Measurements from ENCODE around the gene PCNX2.
A peak's percentile ranks its signal among the peaks of the same experiment; 100 is the strongest.

The PCNX2 gene

DNA sequence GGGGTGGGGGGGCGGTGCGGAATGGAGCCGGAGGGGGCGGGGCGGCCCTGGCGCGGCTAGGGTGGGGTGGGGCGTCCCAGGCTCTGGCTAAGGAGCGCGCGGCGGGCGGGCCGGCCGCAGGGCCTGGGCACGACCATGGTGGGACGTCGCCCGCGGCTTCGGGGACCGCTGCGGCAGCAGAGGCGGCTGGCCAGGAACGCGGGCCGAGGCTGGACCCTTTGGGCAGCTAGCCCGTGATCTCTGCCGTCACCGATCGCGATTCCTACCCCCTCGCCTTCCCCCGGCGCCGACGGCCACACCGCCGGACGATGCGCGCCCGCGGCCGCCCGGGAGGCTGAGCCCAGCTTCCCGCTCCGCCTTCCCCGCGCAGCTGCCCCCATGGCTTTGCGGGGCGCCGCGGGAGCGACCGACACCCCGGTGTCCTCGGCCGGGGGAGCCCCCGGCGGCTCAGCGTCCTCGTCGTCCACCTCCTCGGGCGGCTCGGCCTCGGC lies 32.2 kb upstream of the PCNX2 start, which contains the start of gene MAP3K21:
Gene MAP3K21, plus strand, starts transcription at position 74 of the 491 bp plus-strand sequence. Its CDS starts 305 bp downstream, at position 379.
- TF ChIP-seq GATA1 (IDR thresholded peaks at IDR 0.05; ENCODE audit: low read depth, low read length): no peak
- TF ChIP-seq POLR2A (IDR thresholded peaks at IDR 0.05; ENCODE audit: low read length): no peak
- no peak for DNase-seq

DNA sequence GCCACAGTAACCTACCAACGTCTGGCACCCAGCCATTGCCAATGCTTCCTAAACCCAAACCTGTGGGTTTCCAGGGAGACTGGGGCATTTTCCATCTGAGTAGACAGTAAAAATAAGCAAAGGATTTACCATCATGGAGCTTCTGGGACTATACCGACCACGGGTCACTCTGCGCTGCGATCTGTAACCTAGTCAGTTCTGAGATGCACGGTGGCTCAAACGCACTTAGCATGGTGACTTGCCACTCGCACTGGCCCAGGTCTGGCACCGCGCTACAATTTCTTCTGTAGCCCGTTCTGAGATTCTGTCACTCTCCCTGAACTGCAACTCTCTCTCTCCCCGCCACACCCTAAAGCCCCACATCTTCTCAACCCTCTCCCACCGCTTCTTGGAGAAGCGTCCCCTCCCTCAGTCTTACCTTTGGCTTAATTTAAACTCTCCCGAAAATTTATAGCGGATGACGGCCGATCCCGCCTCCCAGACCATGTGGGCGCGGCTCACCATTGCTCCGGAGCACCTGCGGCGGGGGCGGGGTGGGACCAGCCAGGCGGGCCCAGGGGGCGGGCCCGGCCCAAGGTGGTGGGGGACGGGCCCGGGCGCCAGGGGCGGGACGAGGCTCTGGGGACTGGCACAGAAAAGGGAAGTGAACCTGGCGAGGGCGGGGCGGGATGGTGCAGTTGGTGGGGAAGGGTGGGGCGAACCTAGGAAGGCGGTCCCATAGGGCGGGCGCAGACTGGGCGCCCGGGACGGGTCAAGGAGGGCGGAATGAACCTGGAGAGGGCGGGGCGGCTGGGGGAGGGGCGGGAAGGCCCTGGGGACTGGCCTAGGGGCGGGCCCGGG lies 31.5 kb upstream of the PCNX2 start:
- no peak for TF ChIP-seq GATA1 (IDR thresholded peaks at IDR 0.05; ENCODE audit: low read depth, low read length)
- no peak for TF ChIP-seq POLR2A (IDR thresholded peaks at IDR 0.05; ENCODE audit: low read length)
- peak; percentile 25 to 43 for DNase-seq

DNA sequence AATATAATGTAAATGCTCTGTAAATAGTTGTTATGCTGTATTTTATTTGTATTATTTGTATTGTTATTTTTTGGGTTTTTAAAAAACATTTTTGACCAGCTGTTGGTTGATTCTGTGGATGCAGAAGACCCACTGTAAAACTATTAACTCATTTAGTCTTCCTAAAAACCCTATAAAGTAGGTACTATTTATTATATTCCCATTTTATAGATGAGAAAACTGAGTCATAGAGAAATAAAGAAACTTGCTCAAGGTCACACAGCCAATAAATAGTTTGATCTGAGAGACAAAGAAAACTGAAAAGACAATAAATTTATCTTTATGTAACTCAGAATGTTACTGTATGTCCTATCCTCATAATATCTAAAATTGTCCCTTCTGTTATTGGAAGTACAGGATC lies 30.8 kb upstream of the PCNX2 start:
- no peak for DNase-seq
- TF ChIP-seq GATA1 (IDR thresholded peaks at IDR 0.05; ENCODE audit: low read depth, low read length) (no peak), POLR2A (IDR thresholded peaks at IDR 0.05; ENCODE audit: low read length) (no peak)

GRCh38 chr1:233323718-233324117 lies 28.2 kb upstream of the PCNX2 start:
- no peak for TF ChIP-seq POLR2A (IDR thresholded peaks at IDR 0.05; ENCODE audit: low read length)
- no peak for TF ChIP-seq GATA1 (IDR thresholded peaks at IDR 0.05; ENCODE audit: low read depth, low read length)
- no peak for DNase-seq

GRCh38 chr1:233320023-233320422 lies 24.5 kb upstream of the PCNX2 start:
- no peak for TF ChIP-seq POLR2A (IDR thresholded peaks at IDR 0.05; ENCODE audit: low read length)
- TF ChIP-seq GATA1 (IDR thresholded peaks at IDR 0.05; ENCODE audit: low read depth, low read length): no peak
- no peak for DNase-seq

GRCh38 chr1:233319272-233319671 lies 23.7 kb upstream of the PCNX2 start:
- no peak for DNase-seq
- TF ChIP-seq GATA1 (IDR thresholded peaks at IDR 0.05; ENCODE audit: low read depth, low read length): no peak
- TF ChIP-seq POLR2A (IDR thresholded peaks at IDR 0.05; ENCODE audit: low read length): no peak

GRCh38 chr1:233316473-233316872 lies 20.9 kb upstream of the PCNX2 start:
- no peak for DNase-seq
- TF ChIP-seq GATA1 (IDR thresholded peaks at IDR 0.05; ENCODE audit: low read depth, low read length): no peak
- TF ChIP-seq POLR2A (IDR thresholded peaks at IDR 0.05; ENCODE audit: low read length): no peak

GRCh38 chr1:233315718-233316301 lies 20.3 kb upstream of the PCNX2 start:
- TF ChIP-seq POLR2A (IDR thresholded peaks at IDR 0.05; ENCODE audit: low read length): no peak
- no peak for TF ChIP-seq GATA1 (IDR thresholded peaks at IDR 0.05; ENCODE audit: low read depth, low read length)
- DNase-seq: no peak

DNA sequence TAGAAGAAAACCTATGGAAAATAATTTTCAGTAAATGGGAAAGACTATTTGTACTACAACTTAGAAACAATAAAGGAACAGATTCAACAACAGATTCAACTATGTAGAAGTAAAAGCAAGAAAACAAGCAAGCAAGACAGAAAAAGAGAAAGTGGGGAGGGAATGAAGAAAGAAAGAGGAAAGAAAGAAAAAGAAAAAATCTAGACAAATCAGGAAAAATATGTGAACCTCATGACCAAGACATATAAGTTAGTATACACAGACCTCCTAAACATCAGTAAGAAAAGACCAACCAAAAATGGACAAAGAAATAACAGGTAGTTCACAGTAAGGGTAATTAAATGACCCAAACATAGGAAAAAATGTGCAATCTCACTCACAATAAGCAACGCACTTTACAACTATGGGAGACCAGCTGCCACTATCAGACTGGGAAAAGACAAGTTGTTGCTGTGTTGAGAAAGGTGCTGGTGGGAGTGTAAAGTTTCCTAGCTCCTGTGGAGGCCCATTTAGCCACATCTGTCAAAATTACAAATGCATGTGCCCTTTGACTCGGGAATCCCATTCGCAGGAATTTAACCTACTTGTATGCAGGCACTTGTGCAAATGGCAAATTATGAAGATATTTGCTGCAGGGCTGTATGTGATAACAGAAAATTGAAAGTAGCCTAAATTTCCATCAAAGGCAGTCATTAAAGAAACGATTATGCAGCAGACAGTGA lies 18.1 kb upstream of the PCNX2 start:
- TF ChIP-seq POLR2A (IDR thresholded peaks at IDR 0.05; ENCODE audit: low read length) (no peak), GATA1 (IDR thresholded peaks at IDR 0.05; ENCODE audit: low read depth, low read length) (no peak)
- DNase-seq: no peak

GRCh38 chr1:233304489-233305102 lies 9.1 kb upstream of the PCNX2 start:
- peak in 1 of 2 experiments; percentile 22 for DNase-seq
- TF ChIP-seq POLR2A (IDR thresholded peaks at IDR 0.05; ENCODE audit: low read length): no peak
- no peak for TF ChIP-seq GATA1 (IDR thresholded peaks at IDR 0.05; ENCODE audit: low read depth, low read length)

DNA sequence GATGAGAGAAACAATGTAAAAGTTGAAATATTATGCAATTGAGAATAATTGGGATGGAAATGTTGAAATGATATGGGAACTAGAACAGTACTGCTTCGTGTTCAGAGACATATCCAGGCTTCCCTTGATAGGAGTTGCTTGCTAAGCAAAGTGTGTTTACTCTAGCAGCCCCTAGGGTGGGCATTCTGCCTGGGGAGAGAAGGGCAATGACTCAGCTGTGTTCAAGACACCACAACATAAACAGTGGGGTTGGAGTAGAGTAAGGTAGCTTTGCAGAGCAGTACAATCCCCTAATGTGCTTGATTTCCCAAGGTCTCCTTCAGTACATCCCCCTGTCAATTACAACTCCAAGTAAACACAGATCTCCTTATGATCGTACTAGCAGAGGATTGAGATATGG lies 4.8 kb upstream of the PCNX2 start:
- no peak for DNase-seq

GRCh38 chr1:233299450-233299849 lies 3.9 kb upstream of the PCNX2 start:
- no peak for DNase-seq
- TF ChIP-seq POLR2A (IDR thresholded peaks at IDR 0.05; ENCODE audit: low read length): no peak
- TF ChIP-seq GATA1 (IDR thresholded peaks at IDR 0.05; ENCODE audit: low read depth, low read length): no peak

More for the DNA sequence above, 4.8 kb upstream of the PCNX2 start:
- no peak for TF ChIP-seq POLR2A (IDR thresholded peaks at IDR 0.05; ENCODE audit: low read length)
- TF ChIP-seq GATA1 (IDR thresholded peaks at IDR 0.05; ENCODE audit: low read depth, low read length): no peak

GRCh38 chr1:233295975-233296322 lies 424 bp upstream of the PCNX2 start:
- no peak for DNase-seq
- no peak for TF ChIP-seq POLR2A (IDR thresholded peaks at IDR 0.05; ENCODE audit: low read length)
- TF ChIP-seq GATA1 (IDR thresholded peaks at IDR 0.05; ENCODE audit: low read depth, low read length): no peak

DNA sequence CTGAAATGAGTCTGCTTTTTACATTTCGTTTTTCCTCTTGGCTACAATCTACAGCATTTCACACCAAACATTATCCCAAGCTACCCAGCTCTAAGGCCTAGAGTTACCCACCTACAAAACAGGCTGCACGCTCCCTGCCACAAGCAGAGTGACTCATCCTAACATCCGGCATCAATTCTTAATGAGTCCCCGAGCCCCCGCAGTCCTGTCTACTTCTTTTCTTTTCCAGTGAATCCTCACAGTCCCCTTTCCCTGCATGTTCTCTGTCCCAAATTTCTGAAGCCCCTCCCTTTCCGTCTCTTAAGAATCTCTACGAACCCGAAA lies 650 bp downstream of the PCNX2 start:
- no peak for TF ChIP-seq POLR2A (IDR thresholded peaks at IDR 0.05; ENCODE audit: low read length)
- TF ChIP-seq GATA1 (IDR thresholded peaks at IDR 0.05; ENCODE audit: low read depth, low read length): no peak
- no peak for DNase-seq
